ENCODE measurements around the gene SOX8.

The SOX8 gene

GRCh38 chr16:1026057-1026783 is 44.6 kb downstream of the SOX8 start:
- no peak for DNase-seq (ENCODE audit: low read depth in 2 of 2)

- no peak for DNase-seq (ENCODE audit: low read depth in 2 of 2)
These were observed 45.4 kb downstream of the SOX8 start for GRCh38 chr16:1026784-1027500.

DNA sequence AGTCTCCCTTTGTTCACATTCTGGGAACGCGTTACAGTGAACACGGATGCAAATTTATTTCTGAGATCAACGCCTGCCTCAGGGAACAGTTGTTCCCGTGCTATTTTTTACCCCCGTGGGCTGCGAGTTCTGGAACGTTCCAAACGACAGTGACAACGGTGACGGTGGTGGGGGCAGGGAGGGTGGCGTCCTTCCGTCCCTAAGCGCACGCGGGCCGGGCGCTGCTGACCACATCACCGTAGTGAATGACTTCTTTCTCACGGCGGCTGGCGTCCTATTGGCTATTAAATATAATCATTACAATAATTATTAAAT is 45.9 kb downstream of the SOX8 start:
- DNase-seq (ENCODE audit: low read depth in 2 of 2): no peak

- DNase-seq (ENCODE audit: low read depth in 2 of 2): no peak
These were observed 46.5 kb downstream of the SOX8 start for GRCh38 chr16:1028056-1028455.

DNA sequence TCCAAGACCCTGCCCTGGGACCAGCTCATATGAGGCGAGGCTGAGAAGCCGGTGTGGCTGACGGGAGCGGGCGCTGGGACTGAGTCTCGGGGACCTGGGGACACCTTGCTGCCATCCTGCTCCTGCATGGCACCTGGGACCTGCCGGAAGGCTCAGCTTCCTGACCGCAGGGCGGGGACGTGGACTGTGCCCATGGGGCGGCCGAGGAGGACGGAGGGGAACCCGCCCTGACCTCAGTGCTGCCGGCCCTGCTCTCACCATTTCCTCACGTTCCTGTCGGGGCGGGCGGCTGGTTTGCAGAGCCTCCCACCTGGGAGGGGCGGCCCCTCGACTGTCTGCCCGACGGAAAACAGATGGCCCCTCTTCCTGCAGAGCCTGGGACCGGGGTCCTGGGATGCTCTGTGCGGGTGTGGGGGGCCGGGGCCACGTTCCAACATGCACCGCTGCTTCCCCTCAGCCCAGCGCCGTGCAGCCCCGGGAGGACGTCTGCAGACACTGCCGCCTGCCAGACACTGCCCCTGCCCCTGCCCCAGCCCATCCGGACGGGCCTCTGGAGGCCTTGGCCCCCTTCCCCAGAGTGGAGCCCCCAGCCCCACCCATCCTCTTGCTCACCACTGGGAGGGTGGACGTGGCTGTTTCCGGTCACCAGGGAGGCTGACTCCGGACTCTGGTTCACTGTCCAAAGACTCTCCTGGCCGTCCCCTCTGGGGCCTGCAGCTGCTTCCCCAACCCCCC is 47.1 kb downstream of the SOX8 start:
- DNase-seq (ENCODE audit: low read depth in 2 of 2): no peak

- DNase-seq (ENCODE audit: low read depth in 2 of 2): no peak
These were observed 47.6 kb downstream of the SOX8 start for GRCh38 chr16:1029259-1029545.

- DNase-seq (ENCODE audit: low read depth in 2 of 2): no peak
These were observed 48.9 kb downstream of the SOX8 start for GRCh38 chr16:1030473-1030901.

DNA sequence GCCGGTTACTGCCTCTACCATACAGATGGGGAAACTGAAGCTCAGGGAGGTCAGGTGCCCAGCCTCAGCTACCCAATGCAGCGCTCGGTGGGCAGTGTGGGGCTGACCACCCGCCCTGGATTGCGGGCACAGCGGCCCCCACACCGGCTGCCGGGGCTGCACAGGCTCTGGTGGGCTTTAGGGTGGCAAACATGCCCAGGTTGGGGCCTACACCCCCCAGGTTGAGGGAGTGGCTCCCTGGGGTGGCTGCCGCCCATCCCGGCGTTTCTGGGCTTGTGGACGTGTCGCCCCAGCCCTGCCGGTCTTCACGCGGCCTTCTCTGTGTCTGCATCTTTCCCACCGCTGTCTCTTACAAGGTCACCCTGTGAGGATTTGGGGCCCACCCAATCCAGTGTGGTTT is 50.1 kb downstream of the SOX8 start:
- no peak for DNase-seq (ENCODE audit: low read depth in 2 of 2)

- DNase-seq (ENCODE audit: low read depth in 2 of 2): no peak
These were observed 51.0 kb downstream of the SOX8 start for GRCh38 chr16:1032607-1033006.

DNA sequence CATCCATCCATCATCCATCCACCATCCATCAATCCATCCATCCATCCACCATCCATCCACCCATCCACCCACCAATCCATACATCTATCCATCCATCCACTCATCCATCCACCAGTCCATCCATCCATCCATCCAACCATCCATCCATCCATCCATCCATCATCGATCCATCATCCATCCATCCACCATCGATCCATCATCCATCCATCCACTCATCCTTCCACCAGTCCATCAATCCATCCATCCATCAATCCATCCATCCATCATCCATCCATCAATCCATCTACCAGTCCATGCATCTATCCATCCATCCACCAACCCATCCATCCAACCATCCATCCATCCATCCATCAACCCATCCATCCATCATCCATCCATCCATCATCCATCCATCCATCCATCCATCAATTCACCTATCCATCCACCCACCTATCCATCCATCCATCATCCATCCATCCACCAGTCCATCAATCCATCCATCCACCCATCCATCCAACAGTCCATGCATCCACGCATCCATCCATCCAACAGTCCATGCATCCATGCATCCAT is 51.6 kb downstream of the SOX8 start:
- DNase-seq (ENCODE audit: low read depth in 2 of 2): no peak

- DNase-seq (ENCODE audit: low read depth in 2 of 2): no peak
These were observed 52.9 kb downstream of the SOX8 start for GRCh38 chr16:1034230-1035065.

GRCh38 chr16:1035066-1035415 is 53.5 kb downstream of the SOX8 start:
- no peak for DNase-seq (ENCODE audit: low read depth in 2 of 2)

GRCh38 chr16:1036166-1036565 is 54.6 kb downstream of the SOX8 start:
- no peak for DNase-seq (ENCODE audit: low read depth in 2 of 2)

Measured in stimulated activated CD8-positive, alpha-beta memory T cell treated with anti-CD3 and anti-CD28 coated beads, Interleukin-7, amount 100 ng/mL, for 1 hour (primary cell).